GM06990 (cell line): ENCODE results near the gene FGF3.

Experiments
- DNase-seq: peaks from one replicate; pipeline ENCODE4 v3.0.0-alpha.2; 2011; ENCODE audit not compliant: insufficient read length; ENCODE audit errors: extremely low read depth
- H3K27me3 ChIP-seq: replicated peaks from 2 replicates; pipeline ENCODE4 v1.6.0; 2011; ENCODE audit warnings: low read length; ENCODE audit not compliant: control insufficient read depth, insufficient read depth
- H3K36me3 ChIP-seq: 2 replicates; pipeline ENCODE4 v1.5.1; 2011; ENCODE audit warnings: low read length; ENCODE audit not compliant: control insufficient read depth, insufficient read depth
- H3K4me3 ChIP-seq: replicated peaks from 2 replicates; pipeline ENCODE4 v1.5.1; 2011; ENCODE audit warnings: low read depth, mild to moderate bottlenecking, control low read depth, low read length
- TF ChIP-seq, protein P1 (sequence below): IDR thresholded peaks from 2 replicates; pipeline ENCODE4 v1.5.1; 2011; ENCODE audit warnings: low read length, control low read depth, mild to moderate bottlenecking, inconsistent platforms; ENCODE audit not compliant: insufficient read depth, poor library complexity, severe bottlenecking

The FGF3 gene

DNA sequence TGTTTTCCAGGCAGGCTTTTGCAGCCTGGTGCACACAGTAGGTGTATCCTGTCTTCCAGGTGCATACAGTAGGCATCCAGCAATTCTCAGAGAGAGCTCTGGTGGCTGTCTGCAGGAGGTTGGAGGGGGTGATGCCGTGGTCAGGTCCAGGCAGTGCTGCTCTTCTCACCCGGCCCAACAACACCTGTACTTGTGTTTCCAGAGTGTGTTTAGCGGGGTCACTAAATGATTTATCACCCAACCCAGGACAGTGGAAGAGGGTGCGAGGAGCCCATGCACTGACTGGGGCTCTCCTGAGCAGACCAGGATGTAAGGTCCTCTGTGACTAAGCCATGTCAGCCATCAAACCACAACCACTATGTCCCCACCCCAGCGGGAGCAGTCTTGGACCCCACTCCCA lies 18.6 kb upstream of the FGF3 start:
- TF ChIP-seq, protein P1, sequence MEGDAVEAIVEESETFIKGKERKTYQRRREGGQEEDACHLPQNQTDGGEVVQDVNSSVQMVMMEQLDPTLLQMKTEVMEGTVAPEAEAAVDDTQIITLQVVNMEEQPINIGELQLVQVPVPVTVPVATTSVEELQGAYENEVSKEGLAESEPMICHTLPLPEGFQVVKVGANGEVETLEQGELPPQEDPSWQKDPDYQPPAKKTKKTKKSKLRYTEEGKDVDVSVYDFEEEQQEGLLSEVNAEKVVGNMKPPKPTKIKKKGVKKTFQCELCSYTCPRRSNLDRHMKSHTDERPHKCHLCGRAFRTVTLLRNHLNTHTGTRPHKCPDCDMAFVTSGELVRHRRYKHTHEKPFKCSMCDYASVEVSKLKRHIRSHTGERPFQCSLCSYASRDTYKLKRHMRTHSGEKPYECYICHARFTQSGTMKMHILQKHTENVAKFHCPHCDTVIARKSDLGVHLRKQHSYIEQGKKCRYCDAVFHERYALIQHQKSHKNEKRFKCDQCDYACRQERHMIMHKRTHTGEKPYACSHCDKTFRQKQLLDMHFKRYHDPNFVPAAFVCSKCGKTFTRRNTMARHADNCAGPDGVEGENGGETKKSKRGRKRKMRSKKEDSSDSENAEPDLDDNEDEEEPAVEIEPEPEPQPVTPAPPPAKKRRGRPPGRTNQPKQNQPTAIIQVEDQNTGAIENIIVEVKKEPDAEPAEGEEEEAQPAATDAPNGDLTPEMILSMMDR: no peak
- Histone ChIP-seq H3K4me3 (no peak overlapping the region), H3K27me3 (peaks cover 4% of the 10 kb centered on the region), H3K36me3 (no peaks in the 10 kb centered on the region)
- no peak for DNase-seq

DNA sequence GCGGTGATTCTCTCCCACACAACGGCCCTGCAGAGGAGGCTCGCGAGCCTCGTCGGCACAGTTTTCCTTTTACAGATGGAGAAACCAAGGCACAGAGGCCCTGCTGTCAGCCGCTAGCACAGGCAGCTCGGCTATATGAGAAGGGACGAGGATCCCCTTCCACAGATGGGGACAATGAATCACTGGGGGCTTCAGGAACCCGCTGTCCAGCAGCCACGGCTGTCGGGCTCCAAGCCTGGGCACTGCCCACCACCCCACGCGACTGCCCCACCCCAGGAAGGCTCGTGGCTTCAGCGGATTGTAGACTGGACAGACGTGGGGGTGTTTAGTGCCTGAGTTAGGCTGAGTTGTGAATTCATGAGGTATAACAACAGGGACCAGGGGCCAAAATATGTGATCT lies 17.2 kb upstream of the FGF3 start:
- Histone ChIP-seq H3K4me3 (no peak overlapping the region), H3K27me3 (peaks cover 4% of the 10 kb centered on the region), H3K36me3 (no peaks in the 10 kb centered on the region)
- no peak for DNase-seq
- TF ChIP-seq, protein P1: no peak

DNA sequence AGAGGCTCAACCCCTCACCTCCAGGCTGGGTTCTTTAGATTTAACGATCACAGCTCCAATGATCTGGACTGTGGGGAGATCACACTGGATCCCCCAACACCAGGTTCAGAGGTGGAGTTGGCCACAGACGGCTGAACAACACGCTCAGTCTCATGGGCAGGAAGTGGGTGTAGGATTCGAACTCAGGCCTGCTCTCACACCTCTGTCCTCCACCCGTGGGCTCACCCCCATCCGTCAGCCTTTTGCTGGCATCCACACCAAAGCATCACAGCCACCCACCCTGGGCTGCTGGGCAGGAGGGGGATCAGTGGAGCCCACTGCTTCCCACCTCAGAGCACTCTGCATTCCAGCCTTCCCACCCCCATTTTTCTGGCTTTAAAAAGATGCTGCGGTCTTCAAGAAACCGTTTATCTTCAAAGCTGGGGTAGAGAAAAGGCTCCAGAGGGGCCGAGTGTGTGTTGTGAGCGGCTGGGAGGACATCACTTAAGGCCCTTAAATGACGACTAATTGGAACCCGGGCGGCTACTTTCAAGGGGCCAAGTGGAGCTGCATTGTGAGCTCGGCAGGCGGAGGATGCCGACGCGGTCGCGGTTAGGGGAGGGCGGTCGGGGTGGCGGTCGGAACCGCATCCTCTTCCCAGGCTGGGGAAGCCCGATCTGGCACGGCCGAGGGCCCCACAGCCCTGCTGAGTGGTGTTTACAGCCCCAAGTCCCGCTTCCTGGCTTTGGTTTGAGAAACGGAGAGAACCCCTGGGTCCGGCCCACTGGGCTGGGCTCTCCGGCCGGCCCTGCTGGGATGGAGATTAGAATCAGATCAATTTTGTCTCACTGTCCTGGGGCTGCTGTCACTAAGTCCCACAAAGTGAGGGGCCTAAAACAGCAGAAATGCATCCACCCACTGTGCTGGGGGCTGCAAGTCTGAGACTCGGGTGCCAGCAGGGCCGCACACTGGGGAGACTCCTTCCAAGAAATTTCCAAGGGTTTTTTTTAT lies 15.9 kb upstream of the FGF3 start:
- no peak for DNase-seq

DNA sequence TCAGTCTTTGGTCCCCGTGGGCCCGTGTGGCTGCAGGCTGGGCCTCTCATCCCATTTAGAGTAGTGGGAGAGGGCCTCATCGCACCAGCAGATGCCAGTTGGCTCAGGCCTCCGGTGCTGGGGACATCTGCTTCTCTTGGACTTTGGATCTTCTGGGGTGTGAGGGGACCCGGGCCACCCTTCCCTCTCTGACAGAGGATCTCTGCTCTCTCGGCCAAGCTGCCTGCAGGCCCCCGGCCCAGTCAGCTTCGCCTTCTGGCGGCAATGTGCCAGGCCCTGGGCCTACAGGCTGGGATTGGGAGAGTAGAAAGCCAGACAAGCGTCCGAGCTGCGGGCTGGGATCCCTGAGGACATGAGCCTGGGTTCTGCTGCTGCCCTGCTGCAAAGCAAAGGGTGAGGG lies 15.0 kb upstream of the FGF3 start:
- Histone ChIP-seq H3K36me3 (no peaks in the 10 kb centered on the region), H3K27me3 (peaks cover 4% of the 10 kb centered on the region), H3K4me3 (no peak overlapping the region)
- no peak for DNase-seq
- TF ChIP-seq, protein P1: no peak

More for the DNA sequence above, 15.9 kb upstream of the FGF3 start:
- TF ChIP-seq, protein P1: no peak
- Histone ChIP-seq H3K27me3 (peaks cover 4% of the 10 kb centered on the region), H3K4me3 (no peak overlapping the region), H3K36me3 (no peaks in the 10 kb centered on the region)

DNA sequence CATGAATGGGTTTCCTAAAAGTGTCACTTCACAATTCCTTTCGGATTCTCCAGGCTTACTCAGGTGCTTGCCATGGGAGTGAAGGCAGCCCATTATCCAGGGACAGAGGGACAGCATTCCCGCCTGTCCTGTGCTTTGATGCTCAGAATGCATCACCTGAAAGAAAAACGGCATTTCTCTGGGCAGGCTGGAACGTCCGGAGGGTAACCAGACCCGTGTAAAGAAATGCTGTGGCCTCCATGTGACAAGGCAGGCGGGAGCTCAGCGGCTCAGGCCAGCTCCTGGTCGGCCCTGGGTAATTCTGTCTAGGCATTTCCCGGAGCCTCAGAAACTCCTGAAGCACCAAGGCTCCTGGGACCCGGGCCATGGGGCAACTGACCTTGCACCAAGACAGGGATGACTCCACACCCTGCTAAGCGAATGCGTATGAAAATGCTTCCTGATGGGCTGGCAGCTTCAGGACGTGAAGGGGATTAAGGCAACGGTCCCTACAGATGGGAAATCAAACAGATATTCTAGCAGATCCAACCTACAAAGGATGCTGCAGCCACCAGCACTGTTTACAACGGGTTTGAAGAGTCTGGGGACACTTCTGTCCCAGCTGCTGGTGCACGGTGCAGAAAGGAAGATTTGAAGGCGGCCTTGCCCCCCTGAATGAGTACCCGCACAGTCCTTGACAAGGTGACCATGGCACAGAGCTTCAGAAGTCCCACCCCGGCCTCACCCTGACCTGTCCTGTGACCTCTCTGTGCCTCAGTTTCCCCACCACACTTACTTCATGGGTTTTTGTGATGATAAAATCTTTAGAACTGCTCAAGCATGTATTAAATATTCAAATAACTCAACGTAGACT lies 13.6 kb upstream of the FGF3 start:
- Histone ChIP-seq H3K4me3 (no peak overlapping the region), H3K27me3 (peaks cover 4% of the 10 kb centered on the region), H3K36me3 (no peaks in the 10 kb centered on the region)
- TF ChIP-seq, protein P1: no peak
- no peak for DNase-seq
